Measurements from ENCODE around the gene AVP. TPM values are rescaled to one million over a fixed set of nuclear protein-coding genes. Genes with fewer than 3 reads are reported as not detected.

Gene AVP
- total and polyA plus RNA-seq, 9 of the 15 experiments (the other 6 are each of a cell fraction or from before 2014, with no cell fraction given) = not detected

GRCh38 chr20:3045816-3046676 lies 38.5 kb downstream of the AVP start, which contains the start of gene MRPS26 (continued):
- no peak for TF ChIP-seq ZBTB43 (CRISPR knock-in tag; IDR thresholded peaks at IDR 0.05)
- no peak for TF ChIP-seq NFRKB (IDR thresholded peaks at IDR 0.05; ENCODE audit: low read depth)
- TF ChIP-seq PTBP1 (IDR thresholded peaks at IDR 0.05; ENCODE audit: low read depth, low read length) = no peak
- TF ChIP-seq GATA2 (CRISPR knock-in tag; IDR thresholded peaks at IDR 0.05) = no peak
- TF ChIP-seq NFXL1 (CRISPR knock-in tag; IDR thresholded peaks at IDR 0.05) = no peak
- TF ChIP-seq ZC3H4 (CRISPR knock-in tag; IDR thresholded peaks at IDR 0.05; ENCODE audit: borderline replicate concordance) = no peak
- TF ChIP-seq JUND (IDR thresholded peaks at IDR 0.05; ENCODE audit: borderline replicate concordance, low read depth, low read length) = no peak
- TF ChIP-seq JUND (tag; IDR thresholded peaks at IDR 0.05; ENCODE audit: borderline replicate concordance, low read depth, low read length) = no peak; the same call in 2 of the 3 replicates
- no peak for TF ChIP-seq CSDE1 (IDR thresholded peaks at IDR 0.05)
- no peak for TF ChIP-seq SP2 (IDR thresholded peaks at IDR 0.05; ENCODE audit: extremely low read depth, low read depth, low read length, poor library complexity, severe bottlenecking)
- peak; percentile 55 to 60; a peak in 3 of 4 replicates for TF ChIP-seq SIX5 (IDR thresholded peaks at IDR 0.05; ENCODE audit: borderline replicate concordance in 1 of 2, insufficient read depth in 1 of 2, low read depth in 1 of 2, low read length in 2 of 2)
- TF ChIP-seq NR2F6 (CRISPR knock-in tag; IDR thresholded peaks at IDR 0.05) = no peak
- TF ChIP-seq HNRNPH1 (optimal IDR thresholded peaks at IDR 0.05; ENCODE audit: low read depth, low read length) = no peak
- no peak for TF ChIP-seq ZNF140 (CRISPR knock-in tag; IDR thresholded peaks at IDR 0.05)
- TF ChIP-seq KDM2B (CRISPR knock-in tag; IDR thresholded peaks at IDR 0.05) = no peak
- TF ChIP-seq SAFB2 (IDR thresholded peaks at IDR 0.05; ENCODE audit: borderline replicate concordance, low read depth, low read length, severe bottlenecking) = no peak
- no peak for TF ChIP-seq SMC3 (conservative IDR thresholded peaks at IDR 0.05; ENCODE audit: insufficient read depth, low read depth, low read length)
- peak; percentile 78 for TF ChIP-seq RBBP5 (IDR thresholded peaks at IDR 0.05; ENCODE audit: borderline replicate concordance, insufficient read depth, low read length, poor library complexity, severe bottlenecking)
- TF ChIP-seq HINFP (tag; conservative IDR thresholded peaks at IDR 0.05; ENCODE audit: low read depth) = 0 out of 2 replicates have a peak, but pooled peaks have one; percentile 11
- TF ChIP-seq CHD4 (IDR thresholded peaks at IDR 0.05; ENCODE audit: insufficient read depth, insufficient replicate concordance, low read depth, low read length, poor library complexity, severe bottlenecking) = no peak
- TF ChIP-seq MCM7 (IDR thresholded peaks at IDR 0.05) = no peak
- TF ChIP-seq ZNF23 (CRISPR knock-in tag; IDR thresholded peaks at IDR 0.05) = no peak
- 0 out of 2 replicates have a peak, but pooled peaks have one; percentile 40 for TF ChIP-seq XRCC5 (IDR thresholded peaks at IDR 0.05; ENCODE audit: low read depth, low read length)
- peak; percentile 15 to 51; a peak in 1 of 4 replicates for TF ChIP-seq NONO (IDR thresholded peaks at IDR 0.05; ENCODE audit: low read depth in 2 of 2, low read length in 1 of 2)
- TF ChIP-seq TRIM24 (IDR thresholded peaks at IDR 0.05) = no peak
- peak; percentile 95 for TF ChIP-seq GABPB1 (CRISPR knock-in tag; IDR thresholded peaks at IDR 0.05)

Measured in K562 (cell line).